HG03045 (cell line): ENCODE measurements around the gene PCTP.

Experiments
- ATAC-seq: cut with Tn5 transposase; IDR thresholded peaks from one replicate; pipeline ENCODE4 v1.9.1; 2021; ENCODE audit warnings: mild to moderate bottlenecking, moderate library complexity; ENCODE audit not compliant: unreplicated experiment

Gene PCTP

DNA sequence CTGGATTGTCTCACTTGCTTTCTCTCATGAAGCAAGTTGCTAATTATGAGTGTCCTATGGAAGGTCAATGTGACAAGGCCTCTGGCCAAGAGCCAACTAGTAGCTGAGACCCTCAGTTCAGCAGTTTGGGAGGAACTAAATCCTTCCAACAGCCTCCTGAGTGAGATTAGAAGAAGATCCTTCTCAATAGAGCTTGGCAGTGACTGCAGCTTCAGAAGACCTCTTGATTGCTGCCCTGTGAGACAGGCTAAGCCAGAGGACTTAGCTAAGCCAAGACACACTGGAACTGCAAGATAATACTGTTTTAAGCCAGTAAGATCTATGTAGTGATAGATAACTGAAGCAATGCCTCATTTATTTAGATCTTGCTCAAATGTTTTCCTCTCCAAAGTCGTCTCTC, 34.3 kb downstream of the PCTP start:
- no peak for ATAC-seq

DNA sequence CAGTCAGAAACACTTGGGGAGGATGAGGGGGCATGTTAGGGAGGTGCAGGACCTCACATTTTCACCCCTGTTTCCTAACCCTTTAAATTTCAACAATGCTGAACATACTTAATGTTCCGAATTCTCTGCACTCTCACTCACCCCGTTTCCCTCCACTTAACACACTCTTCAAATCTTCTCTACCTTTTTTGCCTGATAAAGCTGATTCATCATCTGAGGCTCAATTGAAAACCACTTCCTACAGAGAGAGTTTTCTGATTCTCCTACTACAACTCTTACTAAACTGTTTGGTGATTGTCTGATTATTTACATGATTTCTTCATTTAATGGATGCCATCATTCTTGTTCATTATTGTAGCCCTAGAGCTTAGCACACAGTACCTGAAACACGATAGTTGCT, 42.4 kb downstream of the PCTP start:
- no peak for ATAC-seq

DNA sequence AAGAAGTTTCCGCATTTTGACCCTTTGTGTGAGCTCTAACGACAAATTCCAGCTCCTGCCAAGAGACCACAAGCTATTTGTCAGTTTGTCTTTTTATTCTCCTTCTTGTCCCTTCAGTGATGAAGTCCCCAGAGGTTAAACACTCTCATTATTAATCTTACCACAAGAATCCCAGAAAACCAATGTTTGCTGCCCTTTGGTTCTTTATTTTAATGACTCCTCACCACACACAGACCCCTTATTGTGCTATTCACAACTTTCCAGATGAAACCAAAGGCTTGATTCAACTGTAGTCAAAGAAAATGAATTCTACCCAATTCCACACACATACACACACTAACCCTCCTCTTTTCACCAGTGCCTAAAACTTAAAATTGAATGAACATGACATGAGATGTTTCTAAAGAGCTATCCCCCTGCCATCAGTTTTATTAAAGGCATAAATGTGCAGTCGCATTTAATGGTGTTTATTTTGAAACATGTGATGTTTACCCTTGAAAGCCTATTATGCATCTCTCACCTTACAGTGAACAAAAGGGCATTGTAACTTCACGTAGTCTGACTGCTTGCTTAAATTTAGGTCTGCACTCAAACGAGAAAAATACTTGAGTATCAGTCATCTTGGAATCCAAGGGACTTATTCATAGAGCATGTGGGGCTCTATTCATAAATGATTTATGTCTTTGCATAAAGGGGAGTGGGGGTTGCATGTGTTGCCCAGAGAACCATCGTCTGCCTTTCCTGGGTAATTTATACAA, 44.1 kb downstream of the PCTP start:
- no peak for ATAC-seq

- no peak for ATAC-seq
These were observed 56.1 kb downstream of the PCTP start for GRCh38 chr17:55806745-55807495.

GRCh38 chr17:55811536-55811935, 60.7 kb downstream of the PCTP start:
- ATAC-seq = no peak

DNA sequence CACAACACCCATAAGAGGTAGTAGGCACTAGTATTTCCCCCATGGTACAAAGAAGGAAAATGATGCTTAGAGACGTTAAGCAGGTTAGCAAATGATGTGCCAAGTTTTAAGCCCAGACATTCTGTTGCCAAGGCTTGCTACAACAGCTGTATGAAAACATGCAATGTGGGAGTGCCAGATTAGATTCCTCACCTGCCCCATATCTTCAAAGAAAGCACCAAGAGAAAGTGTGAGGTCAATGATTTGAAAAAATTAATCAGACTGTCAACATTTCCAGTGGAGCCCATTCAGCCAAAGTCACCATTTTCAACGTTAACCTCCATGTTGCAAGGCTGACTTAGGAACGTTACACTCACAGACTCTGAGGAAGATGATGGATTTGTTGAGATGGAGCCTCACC, 61.5 kb downstream of the PCTP start:
- ATAC-seq = no peak

DNA sequence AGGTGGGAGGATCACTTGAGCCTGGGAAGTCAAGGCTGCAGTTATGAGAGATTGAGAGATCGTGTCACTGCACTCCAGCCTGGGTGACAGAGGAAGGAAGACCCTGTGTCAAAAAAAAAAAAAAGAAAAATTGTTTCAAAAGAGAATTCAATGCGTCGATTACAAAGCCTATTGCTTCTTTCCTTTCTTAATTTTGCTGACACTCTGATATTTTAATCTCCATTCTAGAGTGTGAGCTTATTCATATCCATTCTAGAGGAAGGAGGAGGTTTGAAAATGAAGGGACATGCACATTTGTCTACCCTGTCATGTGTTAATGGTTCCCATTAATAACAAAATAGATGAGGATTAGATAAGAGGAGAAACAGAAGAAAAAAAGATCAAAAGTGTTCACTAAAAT, 63.1 kb downstream of the PCTP start:
- ATAC-seq = no peak

- ATAC-seq = no peak
These were observed 63.5 kb downstream of the PCTP start for GRCh38 chr17:55814377-55814776.

DNA sequence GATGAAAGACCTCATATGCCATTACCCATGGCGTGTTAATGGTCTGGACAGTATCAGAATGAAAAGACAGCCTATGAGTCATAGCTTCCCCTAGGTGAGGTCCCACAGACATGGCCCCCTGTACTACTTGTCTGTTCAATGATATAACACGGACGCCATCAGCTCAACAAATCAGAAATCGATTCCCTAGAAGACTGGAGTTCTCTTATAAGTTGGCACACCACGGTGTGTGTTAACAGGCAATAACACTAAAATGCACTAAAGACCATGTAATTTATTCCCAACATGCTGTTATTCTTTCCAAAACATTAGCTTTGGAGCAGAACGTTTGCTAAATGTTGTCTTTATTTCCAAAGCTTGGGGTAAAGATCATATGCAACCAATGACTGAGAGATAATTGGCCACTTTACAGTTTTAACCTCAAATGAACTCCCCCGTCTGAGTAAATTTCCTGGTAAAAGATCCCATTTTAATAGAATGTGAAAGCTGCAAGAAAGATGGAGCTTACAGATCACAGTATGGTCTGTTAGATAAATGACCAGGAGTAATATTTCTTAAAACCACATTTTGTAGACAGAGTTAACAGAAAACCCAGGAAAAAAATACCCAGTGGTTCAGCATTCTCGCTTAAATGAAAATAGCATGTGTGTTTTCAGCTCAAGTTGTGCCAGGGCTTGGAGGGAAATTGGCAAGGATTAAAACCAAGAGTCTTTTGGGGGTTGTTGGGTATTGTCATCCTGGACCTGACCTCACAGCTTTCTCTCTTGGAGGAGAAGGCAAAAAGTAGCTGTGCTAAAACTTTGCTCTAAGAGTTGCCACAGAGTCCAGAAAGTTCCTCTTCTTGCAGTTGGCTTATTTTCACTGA, 65.9 kb downstream of the PCTP start:
- ATAC-seq = no peak

DNA sequence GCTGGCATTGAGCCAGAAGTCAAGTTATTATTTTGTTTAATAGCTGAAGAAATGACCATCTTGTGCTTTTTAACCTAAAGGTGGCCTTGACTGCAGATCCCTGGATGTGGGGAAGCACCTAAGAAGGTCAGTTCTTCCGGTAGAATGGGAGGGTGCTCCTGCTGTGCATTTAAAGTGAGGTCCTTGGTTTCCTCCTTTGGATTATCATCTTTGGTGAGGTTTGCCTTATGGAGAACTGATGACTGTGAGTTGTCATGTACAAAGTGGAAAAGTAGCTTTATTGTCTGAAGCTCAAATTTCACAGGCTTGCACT, 66.5 kb downstream of the PCTP start:
- ATAC-seq = no peak

- ATAC-seq = no peak
These were observed 67.2 kb downstream of the PCTP start for GRCh38 chr17:55818026-55818425.

DNA sequence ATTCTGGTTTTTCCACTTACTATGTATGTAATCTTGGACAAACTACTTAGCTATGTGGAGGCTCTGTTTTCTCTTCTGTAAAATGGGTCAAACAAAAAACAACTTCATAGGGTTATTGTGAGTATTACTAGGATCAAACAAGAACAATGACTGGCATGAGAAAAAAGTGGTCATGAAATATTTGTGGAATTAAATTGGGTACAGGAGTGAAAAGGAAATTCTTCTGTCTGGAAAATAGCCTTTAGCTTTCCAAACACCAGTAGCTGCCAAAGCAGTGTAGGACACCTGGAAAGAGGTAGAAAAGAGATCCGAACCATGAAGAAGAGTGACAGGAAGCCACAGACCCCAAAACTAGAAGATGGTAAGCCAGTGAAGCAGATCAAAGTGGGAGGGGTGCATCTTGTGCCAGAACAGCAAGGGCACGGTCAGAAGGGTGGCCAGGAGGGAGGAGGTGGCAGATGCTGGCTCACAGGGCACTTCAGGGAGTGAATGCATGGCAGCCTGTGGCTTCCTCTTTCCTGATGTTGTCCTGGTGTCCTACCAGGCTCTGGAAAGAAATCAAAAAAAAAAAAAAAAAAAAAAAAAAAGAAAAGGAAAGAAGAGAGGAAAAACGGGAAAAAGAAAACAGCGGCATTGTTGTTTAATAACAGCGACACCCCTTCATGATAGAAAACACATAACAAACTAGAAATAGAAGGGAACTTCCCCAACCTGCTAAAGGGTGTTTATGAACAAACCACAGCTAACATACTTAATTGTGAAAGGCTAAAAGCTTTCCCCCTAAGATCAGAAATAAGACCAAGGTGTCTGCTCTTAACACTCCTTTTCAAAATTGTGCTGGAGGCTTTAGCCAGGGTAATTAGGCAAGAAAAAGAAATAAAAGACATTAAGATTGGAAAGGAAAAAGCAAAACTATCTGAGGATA, 67.9 kb downstream of the PCTP start:
- no peak for ATAC-seq

GRCh38 chr17:55820675-55821074, 69.8 kb downstream of the PCTP start:
- ATAC-seq = no peak

DNA sequence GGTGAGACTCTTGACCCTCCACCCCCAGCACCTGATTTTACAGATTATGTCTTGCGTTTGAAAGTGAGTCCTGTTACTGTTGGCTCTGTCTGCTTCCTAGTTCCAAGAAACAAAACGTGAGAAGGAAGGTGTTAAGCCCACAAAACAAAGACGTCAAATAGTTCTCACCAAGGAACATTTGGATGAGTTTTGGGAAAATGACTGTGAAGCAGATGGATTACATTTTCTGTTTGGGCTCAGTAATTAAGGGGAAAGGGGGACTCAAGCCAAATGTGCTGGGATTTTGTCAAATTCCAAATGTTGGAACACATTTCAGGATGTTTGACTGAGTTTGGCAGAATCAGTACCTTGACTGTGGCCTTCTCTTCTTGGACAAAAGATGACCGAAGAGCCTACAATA, 71.2 kb downstream of the PCTP start:
- ATAC-seq = no peak

DNA sequence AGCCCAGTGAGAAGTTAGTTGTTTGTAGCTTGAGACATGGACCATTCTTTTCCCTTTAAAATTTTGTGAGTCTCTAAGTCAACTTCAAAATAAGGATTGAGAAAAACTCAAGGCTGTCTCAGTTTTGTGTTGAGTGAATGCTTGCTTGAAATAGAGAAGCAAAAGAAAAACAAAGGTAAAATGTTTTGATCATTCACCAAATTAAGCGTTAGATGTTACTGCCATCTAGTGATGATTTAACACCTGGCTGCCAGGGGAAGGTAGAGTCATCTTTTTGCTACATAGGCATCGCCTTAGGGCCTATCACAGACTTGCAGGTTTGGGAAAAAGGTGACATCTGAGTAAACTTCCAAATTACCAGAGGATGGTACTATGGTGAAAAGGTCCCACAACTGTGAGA, 74.4 kb downstream of the PCTP start:
- ATAC-seq = no peak
